Transverse colon (tissue), 4 donors: ENCODE data around the gene CCL21. TPM values are rescaled to one million over a fixed set of nuclear protein-coding genes. Genes with fewer than 3 reads are reported as not detected.
"Not testable (repeated sequence)": the region's sequence is repeated elsewhere in the genome, so short reads cannot be mapped to it uniquely, and the experiment has no call there.

Experiments
- DNase-seq: peaks from one replicate; pipeline ENCODE4 v3.0.0-alpha.2; 2019
- H3K27ac ChIP-seq, 4 donors: fragments of 200-600 bp; sonication (generic); 2 replicates each; pipeline ENCODE4 v1.5.1; 2016 to 2018; ENCODE audit warnings: inconsistent platforms in 4 of 4
- H3K27me3 ChIP-seq: fragments of 200-600 bp; sonication (generic); 2 replicates; pipeline ENCODE4 v1.5.1; 2017; ENCODE audit warnings: inconsistent platforms
- H3K36me3 ChIP-seq, 4 donors: fragments of 200-600 bp; sonication (generic); 2 replicates each; pipeline ENCODE4 v1.5.1; 2017 to 2019; ENCODE audit warnings: inconsistent platforms in 4 of 4
- H3K4me1 ChIP-seq, 4 donors: fragments of 200-600 bp; sonication (generic); 2 replicates each; pipeline ENCODE4 v1.5.1; 2017 to 2020; ENCODE audit warnings: inconsistent platforms in 4 of 4
- H3K4me3 ChIP-seq, 4 donors: fragments of 200-600 bp; sonication (generic); 1 replicate in 1 of 4; 2 replicates in 3 of 4; pipeline versions ENCODE4 v1.5.1 to v1.6.1; 2017 to 2019; ENCODE audit warnings: inconsistent platforms in 4 of 4
- H3K9me3 ChIP-seq, 2 donors: fragments of 200-600 bp; sonication (generic); 2 replicates each; pipeline ENCODE4 v1.5.1; 2017 to 2019; ENCODE audit warnings: inconsistent platforms in 2 of 2
- EP300 ChIP-seq: sonication (generic); formaldehyde crosslinking; IDR thresholded peaks from one replicate; pipeline ENCODE4 v1.6.1; 2017; ENCODE audit warnings: antibody characterized with exemption, low read depth
- POLR2A ChIP-seq: fragments of 450-650 bp; IDR thresholded peaks from one replicate; pipeline ENCODE4 v1.6.1; 2016; ENCODE audit warnings: antibody characterized with exemption, mild to moderate bottlenecking, moderate library complexity
- POLR2AphosphoS5 ChIP-seq, 3 donors: sonication (generic); formaldehyde crosslinking; IDR thresholded peaks; one replicate each; pipeline ENCODE4 v1.6.1; 2016; ENCODE audit warnings: antibody characterized with exemption in 3 of 3
- WGBS, 2 donors: methylation state at CpG; one replicate each; pipeline ENCODE4 v1.1.5; 2018; ENCODE audit warnings: low coverage in 1 of 2; 5-methylcytosine and 5-hydroxymethylcytosine counted together
- in situ Hi-C, 4 donors: fragments of 200-750 bp; cut with MboI; loops; one replicate each; pipeline versions ENCODE4 v1.15.0 to v1.15.1; 2017; ENCODE audit warnings: low sequenced_read_pairs in 3 of 4, low pct_ligation_motif_present in 1 of 4, low pct_unique_long_range_greater_than_20kb in 1 of 4
- intact Hi-C: fragments of 100-400 bp; cut with DNase I; formaldehyde crosslinking; loops from one replicate; pipeline ENCODE4 v1.15.1; 2023; ENCODE audit warnings: low total_unique reads
- total RNA-seq, 4 donors: library from RNA; depleted of rRNA; stranded (reverse); fragments of >200 nt; gene quantifications; one replicate each; pipeline ENCODE4 v1.1.0, GENCODE V29; 2016
- TF ChIP-seq, protein P1 (sequence below), 5 experiments: fragments of 200-600 bp in 3 of 5; fragments of 450-650 bp in 2 of 5; sonication (generic) in 3 of 5; IDR thresholded peaks; 1 replicate in 2 of 5; 2 replicates in 3 of 5; pipeline ENCODE4 v1.5.1; 2016 to 2017; ENCODE audit warnings: antibody characterized with exemption in 5 of 5, inconsistent platforms in 3 of 5, mild to moderate bottlenecking in 2 of 5, moderate library complexity in 1 of 5

The CCL21 gene, protein sequence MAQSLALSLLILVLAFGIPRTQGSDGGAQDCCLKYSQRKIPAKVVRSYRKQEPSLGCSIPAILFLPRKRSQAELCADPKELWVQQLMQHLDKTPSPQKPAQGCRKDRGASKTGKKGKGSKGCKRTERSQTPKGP
- total RNA-seq: 100 to 1,000 TPM in 1 of 4 donors, 10 to 100 TPM in 3; 45.4 to 123 (median 60.1) TPM

DNA sequence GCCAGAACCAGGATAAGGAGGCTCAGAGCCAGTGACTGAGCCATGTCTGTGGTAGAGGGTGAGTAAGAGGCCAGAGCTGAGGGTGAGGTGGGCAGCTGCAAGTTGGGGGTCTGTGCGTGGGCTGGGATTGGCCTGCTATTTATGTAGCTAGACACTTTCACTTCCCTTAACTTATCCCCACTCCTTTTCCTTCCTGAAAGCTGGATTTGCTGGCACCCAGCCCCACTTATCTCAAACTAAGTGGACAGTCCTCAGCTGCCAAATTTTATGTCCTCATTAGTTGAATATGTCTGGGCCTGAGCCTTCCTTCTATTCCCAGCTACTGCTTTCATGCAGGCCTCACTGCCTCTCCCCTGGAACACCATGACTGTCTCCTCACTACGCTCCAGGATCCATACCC, at the start of gene CCL21:
TSS of gene CCL21 (minus strand) at position 114 of the 400 bp plus-strand sequence. CDS start at position 44, 70 bp downstream.
- peaks cover 0 to 8% (median 0%) of the 10 kb centered on the region in 4 donors for H3K4me1 ChIP-seq
- H3K27me3 ChIP-seq: no peaks in the 10 kb centered on the region
- no peak for TF ChIP-seq POLR2AphosphoS5 (IDR thresholded peaks at IDR 0.05)
- TF ChIP-seq, protein P1, sequence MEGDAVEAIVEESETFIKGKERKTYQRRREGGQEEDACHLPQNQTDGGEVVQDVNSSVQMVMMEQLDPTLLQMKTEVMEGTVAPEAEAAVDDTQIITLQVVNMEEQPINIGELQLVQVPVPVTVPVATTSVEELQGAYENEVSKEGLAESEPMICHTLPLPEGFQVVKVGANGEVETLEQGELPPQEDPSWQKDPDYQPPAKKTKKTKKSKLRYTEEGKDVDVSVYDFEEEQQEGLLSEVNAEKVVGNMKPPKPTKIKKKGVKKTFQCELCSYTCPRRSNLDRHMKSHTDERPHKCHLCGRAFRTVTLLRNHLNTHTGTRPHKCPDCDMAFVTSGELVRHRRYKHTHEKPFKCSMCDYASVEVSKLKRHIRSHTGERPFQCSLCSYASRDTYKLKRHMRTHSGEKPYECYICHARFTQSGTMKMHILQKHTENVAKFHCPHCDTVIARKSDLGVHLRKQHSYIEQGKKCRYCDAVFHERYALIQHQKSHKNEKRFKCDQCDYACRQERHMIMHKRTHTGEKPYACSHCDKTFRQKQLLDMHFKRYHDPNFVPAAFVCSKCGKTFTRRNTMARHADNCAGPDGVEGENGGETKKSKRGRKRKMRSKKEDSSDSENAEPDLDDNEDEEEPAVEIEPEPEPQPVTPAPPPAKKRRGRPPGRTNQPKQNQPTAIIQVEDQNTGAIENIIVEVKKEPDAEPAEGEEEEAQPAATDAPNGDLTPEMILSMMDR (IDR thresholded peaks at IDR 0.05): no peak
- no peak for TF ChIP-seq EP300
- TF ChIP-seq POLR2A: no peak
- in situ Hi-C loops: no loop called here
- H3K27ac ChIP-seq: no peak within 1 kb of the TSS
- no peak for DNase-seq
- no peak within 1 kb of the TSS for H3K4me3 ChIP-seq
- 59 to 63% methylated on average over 1 to 2 of the region's 2 CpGs for WGBS, 2 donors
- no peaks in the 10 kb centered on the region for H3K9me3 ChIP-seq
- intact Hi-C loops: no loop called here
- no peaks in the 10 kb centered on the region for H3K36me3 ChIP-seq

DNA sequence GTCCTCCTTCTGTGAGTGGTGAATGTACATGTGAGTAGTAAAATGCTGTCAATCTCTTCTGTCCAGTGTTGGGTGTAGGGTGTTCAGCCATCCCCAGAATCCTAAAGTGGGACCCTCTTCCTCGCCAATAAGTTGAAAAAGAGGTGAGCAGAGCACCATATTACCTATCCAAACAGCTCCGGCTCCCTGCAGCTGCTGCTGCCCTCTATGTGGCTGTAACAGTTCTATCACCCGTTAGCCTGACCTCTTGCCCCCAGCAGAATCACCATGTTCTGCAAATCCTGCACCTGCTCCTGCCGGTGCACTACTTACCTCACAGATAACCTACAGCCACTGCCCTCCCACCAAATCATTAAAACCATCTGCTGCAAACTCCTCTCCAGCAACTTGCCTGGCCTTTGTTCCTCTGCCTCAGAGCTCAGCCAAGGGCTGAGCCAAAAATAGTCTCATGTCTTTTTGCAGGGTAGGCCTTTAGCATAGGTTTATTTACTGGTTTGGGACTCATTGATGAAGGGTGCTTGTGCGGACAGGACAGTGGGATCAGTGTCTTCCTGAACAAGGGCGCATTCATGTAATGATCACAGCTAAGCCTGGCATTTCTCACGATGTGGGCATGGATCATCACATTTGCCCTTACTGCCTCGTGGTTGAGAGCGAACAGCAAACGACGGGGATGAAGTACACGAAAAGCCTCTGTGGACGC, 49.6 kb upstream of the CCL21 start:
- 77 to 91% methylated on average over 6 to 13 of the region's 13 CpGs for WGBS, 2 donors
- no peaks in the 10 kb centered on the region for H3K9me3 ChIP-seq
- no peaks in the 10 kb centered on the region for H3K4me1 ChIP-seq
- intact Hi-C loops: no loop called here
- H3K27ac ChIP-seq: no peak overlapping the region
- DNase-seq: no peak
- H3K36me3 ChIP-seq: no peaks in the 10 kb centered on the region
- in situ Hi-C loops: no loop called here
- H3K27me3 ChIP-seq: peaks cover 23% of the 10 kb centered on the region
- H3K4me3 ChIP-seq: no peak overlapping the region
- TF ChIP-seq POLR2A (no peak), POLR2AphosphoS5 (IDR thresholded peaks at IDR 0.05) (no peak), EP300 (no peak)
- TF ChIP-seq, protein P1 (IDR thresholded peaks at IDR 0.05): no peak

DNA sequence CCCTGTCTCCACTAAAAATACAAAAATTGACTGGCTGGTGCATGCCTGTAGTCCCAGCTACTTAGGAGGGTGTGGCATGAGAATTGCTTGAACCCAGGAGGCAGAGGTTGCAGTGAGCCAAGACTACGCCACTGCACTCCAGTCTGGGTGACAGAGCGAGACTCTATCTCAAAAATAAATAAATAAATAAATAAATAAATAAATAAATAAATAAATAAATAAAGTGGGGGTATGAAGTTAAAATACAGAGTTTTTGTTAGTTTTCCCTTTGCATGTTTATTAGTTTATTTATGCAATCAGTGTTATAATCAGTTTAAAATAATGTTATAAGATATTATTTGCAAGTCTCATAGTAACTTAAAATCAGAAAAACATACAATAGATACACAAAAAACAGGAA, 40.4 kb upstream of the CCL21 start:
- H3K36me3 ChIP-seq, H3K9me3 ChIP-seq, H3K4me3 ChIP-seq, H3K4me1 ChIP-seq, DNase-seq, H3K27ac ChIP-seq, intact Hi-C loops, in situ Hi-C loops: not testable (repeated sequence)
- 33 to 83% methylated on average over 2 of the region's 2 CpGs for WGBS, 2 donors
- peaks cover 19% of the 10 kb centered on the region for H3K27me3 ChIP-seq

DNA sequence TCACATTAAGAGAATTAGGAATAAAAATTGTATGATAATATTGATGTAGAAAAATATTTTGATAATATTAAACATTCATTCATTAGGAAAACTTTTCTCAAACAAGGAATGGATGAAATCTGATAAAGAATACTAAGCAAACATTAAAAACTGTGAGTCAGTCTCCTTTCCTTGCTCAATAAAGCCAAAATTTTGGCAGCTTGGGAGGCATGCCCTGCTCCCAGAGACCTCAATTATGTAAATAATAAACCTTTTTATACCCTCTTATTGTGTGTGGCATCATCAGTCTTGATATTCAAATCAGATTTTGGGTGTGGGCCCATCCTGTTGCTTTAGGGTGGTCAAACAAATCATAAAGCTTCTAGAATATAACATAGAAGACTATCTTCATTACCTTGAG, 36.6 kb upstream of the CCL21 start:
- in situ Hi-C loops: no loop called here
- Histone ChIP-seq H3K27me3 (peaks cover 6% of the 10 kb centered on the region), H3K4me3 (no peak overlapping the region), H3K9me3 (peaks cover 0 to 5% of the 10 kb centered on the region in 2 donors), H3K4me1 (peaks cover 0 to 3% (median 0%) of the 10 kb centered on the region in 4 donors), H3K36me3 (no peaks in the 10 kb centered on the region), H3K27ac (no peak overlapping the region)
- TF ChIP-seq EP300: no peak
- TF ChIP-seq, protein P1 (IDR thresholded peaks at IDR 0.05): no peak
- no peak for TF ChIP-seq POLR2AphosphoS5 (IDR thresholded peaks at IDR 0.05)
- no peak for TF ChIP-seq POLR2A
- intact Hi-C loops: no loop called here
- no peak for DNase-seq
